Prostate gland (tissue), 2 donors: Measurements from ENCODE around the gene NAALAD2. TPM values are rescaled to one million over a fixed set of nuclear protein-coding genes. Genes with fewer than 3 reads are reported as not detected.
"Not testable (repeated sequence)": the region's sequence is repeated elsewhere in the genome, so short reads cannot be mapped to it uniquely, and the experiment has no call there.

Experiments
- DNase-seq: peaks from one replicate; pipeline ENCODE4 v3.0.0-alpha.2; 2019; ENCODE audit warnings: low spot score
- H3K27ac ChIP-seq, 2 donors: fragments of 200-600 bp; sonication (generic); 2 replicates each; pipeline ENCODE4 v1.5.1; 2017 to 2019
- H3K27me3 ChIP-seq: fragments of 200-600 bp; sonication (generic); replicated peaks from 2 replicates; pipeline ENCODE4 v1.5.1; 2019; ENCODE audit not compliant: insufficient read depth
- H3K36me3 ChIP-seq, 2 donors: fragments of 200-600 bp; sonication (generic); 1 replicate in 1 of 2; 2 replicates in 1 of 2; pipeline versions ENCODE4 v1.5.1 to v1.8.1; 2017 to 2019
- H3K4me1 ChIP-seq: fragments of 200-600 bp; sonication (generic); replicated peaks from 2 replicates; pipeline ENCODE4 v1.5.1; 2019
- H3K4me3 ChIP-seq, 2 donors: fragments of 200-600 bp; sonication (generic); 2 replicates each; pipeline ENCODE4 v1.5.1; 2017 to 2019
- H3K9me3 ChIP-seq: fragments of 200-600 bp; sonication (generic); 2 replicates; pipeline ENCODE4 v1.5.1; 2017
- CTCF ChIP-seq, 4 experiments: fragments of 200-600 bp in 2 of 4; fragments of 450-650 bp in 2 of 4; sonication (generic) in 2 of 4; IDR thresholded peaks; 1 replicate in 3 of 4; 2 replicates in 1 of 4; pipeline ENCODE4 v1.5.1; 2016 to 2019; ENCODE audit warnings: antibody characterized with exemption in 4 of 4, mild to moderate bottlenecking in 2 of 4, moderate library complexity in 2 of 4
- POLR2A ChIP-seq: fragments of 450-650 bp; IDR thresholded peaks from one replicate; pipeline ENCODE4 v1.6.1; 2016; ENCODE audit warnings: antibody characterized with exemption, mild to moderate bottlenecking
- POLR2AphosphoS5 ChIP-seq: sonication (generic); formaldehyde crosslinking; IDR thresholded peaks from one replicate; pipeline ENCODE4 v1.6.1; 2017; ENCODE audit warnings: antibody characterized with exemption
- WGBS: methylation state at CpG from one replicate; pipeline ENCODE4 v1.1.5; 2018; 5-methylcytosine and 5-hydroxymethylcytosine counted together
- intact Hi-C: fragments of 100-400 bp; cut with DNase I; formaldehyde crosslinking; loops from one replicate; pipeline ENCODE4 v1.14.2; 2022
- total RNA-seq, 2 donors: library from RNA; depleted of rRNA; stranded (reverse); fragments of >200 nt; gene quantifications; one replicate each; pipeline ENCODE4 v1.1.0, GENCODE V29; 2016

The NAALAD2 gene
- total RNA-seq, 2 donors from 2014 or later: 0.27 to 38.9 TPM

- DNase-seq: no peak
- intact Hi-C loops: no loop called here
- 74% methylated on average over 1 of the region's 1 CpG for WGBS
- H3K36me3 ChIP-seq: no peaks in the 10 kb centered on the region
- TF ChIP-seq POLR2AphosphoS5 (no peak), CTCF (IDR thresholded peaks at IDR 0.05) (no peak), POLR2A (no peak)
- H3K4me1 ChIP-seq: no peaks in the 10 kb centered on the region
- no peak overlapping the region for H3K27ac ChIP-seq
- H3K27me3 ChIP-seq: no peaks in the 10 kb centered on the region
- H3K4me3 ChIP-seq: no peak overlapping the region
- H3K9me3 ChIP-seq: no peaks in the 10 kb centered on the region
Observed at GRCh38 chr11:90197377-90197776, 62.9 kb downstream of the NAALAD2 start.

- TF ChIP-seq CTCF (IDR thresholded peaks at IDR 0.05): no peak
- no peak for TF ChIP-seq POLR2A
- no peak for TF ChIP-seq POLR2AphosphoS5
- WGBS: 38% methylated on average over 3 of the region's 3 CpGs
- Histone ChIP-seq H3K9me3 (no peaks in the 10 kb centered on the region), H3K36me3 (no peaks in the 10 kb centered on the region), H3K4me1 (no peaks in the 10 kb centered on the region), H3K27ac (no peak overlapping the region), H3K27me3 (no peaks in the 10 kb centered on the region), H3K4me3 (no peak overlapping the region)
- DNase-seq: no peak
- intact Hi-C loops: no loop called here
Observed at GRCh38 chr11:90202342-90202741, 67.9 kb downstream of the NAALAD2 start.

- no peaks in the 10 kb centered on the region for H3K36me3 ChIP-seq
- H3K27me3 ChIP-seq: no peaks in the 10 kb centered on the region
- WGBS: 95% methylated on average over 13 of the region's 13 CpGs
- TF ChIP-seq CTCF (IDR thresholded peaks at IDR 0.05) (no peak), POLR2A (no peak), POLR2AphosphoS5 (no peak)
- no peak overlapping the region for H3K4me3 ChIP-seq
- intact Hi-C loops: no loop called here
- H3K27ac ChIP-seq: no peak overlapping the region
- no peak for DNase-seq
- no peaks in the 10 kb centered on the region for H3K9me3 ChIP-seq
- no peaks in the 10 kb centered on the region for H3K4me1 ChIP-seq
Observed at GRCh38 chr11:90204407-90204806, 69.9 kb downstream of the NAALAD2 start.

- no peaks in the 10 kb centered on the region for H3K36me3 ChIP-seq
Observed at GRCh38 chr11:90204832-90205646, 70.6 kb downstream of the NAALAD2 start.

GRCh38 chr11:90207992-90208391 is 73.5 kb downstream of the NAALAD2 start:
- H3K27me3 ChIP-seq, H3K9me3 ChIP-seq, H3K36me3 ChIP-seq, intact Hi-C loops, H3K4me1 ChIP-seq, H3K4me3 ChIP-seq, H3K27ac ChIP-seq, DNase-seq: not testable (repeated sequence)
- WGBS: 94% methylated on average over 10 of the region's 10 CpGs

More at GRCh38 chr11:90204832-90205646, 70.6 kb downstream of the NAALAD2 start:
- WGBS: 12% methylated on average over 3 of the region's 3 CpGs
- Histone ChIP-seq H3K4me1 (no peaks in the 10 kb centered on the region), H3K27me3 (no peaks in the 10 kb centered on the region), H3K27ac (no peak overlapping the region), H3K9me3 (no peaks in the 10 kb centered on the region), H3K4me3 (no peak overlapping the region)
- no peak for DNase-seq
- no peak for TF ChIP-seq POLR2A
- no peak for TF ChIP-seq POLR2AphosphoS5
- peak; percentile 56 to 71 (median 63) for TF ChIP-seq CTCF (IDR thresholded peaks at IDR 0.05)
- intact Hi-C loops: no loop called here
